ENCODE data around the gene AGER. TPM values are rescaled to one million over a fixed set of nuclear protein-coding genes. Genes with fewer than 3 reads are reported as not detected.

The AGER gene
- total RNA-seq, 2 donors from 2014 or later, result 0.94 to 1.4 TPM

DNA sequence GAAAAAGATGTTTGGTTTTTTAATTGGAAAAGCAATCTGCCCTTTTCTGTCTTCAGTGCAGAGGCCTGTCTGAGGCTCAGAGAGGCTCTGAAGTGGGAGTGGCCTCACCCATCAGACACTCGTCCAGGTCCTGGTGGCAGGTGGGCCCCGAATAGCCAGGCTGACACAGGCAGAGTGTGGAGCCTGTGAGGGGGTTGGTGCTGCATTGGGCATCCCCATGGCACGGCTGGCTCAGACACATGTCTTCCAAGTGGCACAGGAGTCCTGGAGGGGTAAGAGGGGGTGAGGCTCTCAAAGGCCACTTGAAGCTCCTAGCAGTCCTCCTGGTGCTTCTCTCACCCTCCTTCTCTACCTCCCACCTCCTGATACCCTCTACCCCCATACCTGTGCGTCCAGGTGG is 36.0 kb upstream of the AGER start:
- no peaks in the 10 kb centered on the region for H3K36me3 ChIP-seq
- no peak overlapping the region for H3K27ac ChIP-seq
- TF ChIP-seq, protein P1, sequence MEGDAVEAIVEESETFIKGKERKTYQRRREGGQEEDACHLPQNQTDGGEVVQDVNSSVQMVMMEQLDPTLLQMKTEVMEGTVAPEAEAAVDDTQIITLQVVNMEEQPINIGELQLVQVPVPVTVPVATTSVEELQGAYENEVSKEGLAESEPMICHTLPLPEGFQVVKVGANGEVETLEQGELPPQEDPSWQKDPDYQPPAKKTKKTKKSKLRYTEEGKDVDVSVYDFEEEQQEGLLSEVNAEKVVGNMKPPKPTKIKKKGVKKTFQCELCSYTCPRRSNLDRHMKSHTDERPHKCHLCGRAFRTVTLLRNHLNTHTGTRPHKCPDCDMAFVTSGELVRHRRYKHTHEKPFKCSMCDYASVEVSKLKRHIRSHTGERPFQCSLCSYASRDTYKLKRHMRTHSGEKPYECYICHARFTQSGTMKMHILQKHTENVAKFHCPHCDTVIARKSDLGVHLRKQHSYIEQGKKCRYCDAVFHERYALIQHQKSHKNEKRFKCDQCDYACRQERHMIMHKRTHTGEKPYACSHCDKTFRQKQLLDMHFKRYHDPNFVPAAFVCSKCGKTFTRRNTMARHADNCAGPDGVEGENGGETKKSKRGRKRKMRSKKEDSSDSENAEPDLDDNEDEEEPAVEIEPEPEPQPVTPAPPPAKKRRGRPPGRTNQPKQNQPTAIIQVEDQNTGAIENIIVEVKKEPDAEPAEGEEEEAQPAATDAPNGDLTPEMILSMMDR (IDR thresholded peaks at IDR 0.05), result no peak
- DNase-seq (ENCODE audit: low spot score), result no peak
- no peak overlapping the region for H3K4me3 ChIP-seq
- H3K4me1 ChIP-seq, result peaks cover 0 to 5% of the 10 kb centered on the region in 2 donors
- H3K27me3 ChIP-seq, result no peaks in the 10 kb centered on the region
- H3K9me3 ChIP-seq, result no peaks in the 10 kb centered on the region

DNA sequence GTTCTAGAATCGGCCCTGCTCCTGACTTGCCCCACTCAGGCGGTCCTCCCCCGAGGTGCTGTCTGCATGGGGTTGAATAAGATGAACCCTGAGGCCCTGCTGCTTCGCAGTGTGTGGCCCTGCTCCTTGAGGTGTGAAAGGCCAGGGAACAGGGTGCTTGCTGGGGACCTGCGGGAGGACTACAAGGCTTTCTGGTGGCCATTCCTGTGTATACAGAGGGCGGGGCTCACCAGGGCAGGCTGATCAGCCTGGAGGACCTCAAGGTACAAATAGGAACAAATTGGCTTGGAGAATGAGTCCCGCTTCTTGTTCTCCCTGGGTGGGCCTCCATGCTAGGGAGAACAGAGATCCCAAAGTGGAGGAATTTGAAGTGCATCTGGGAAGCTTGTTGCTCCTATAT is 34.1 kb upstream of the AGER start:
- Histone ChIP-seq H3K27me3 (no peaks in the 10 kb centered on the region), H3K36me3 (no peaks in the 10 kb centered on the region), H3K4me1 (peaks cover 0 to 5% of the 10 kb centered on the region in 2 donors), H3K9me3 (no peaks in the 10 kb centered on the region), H3K4me3 (no peak overlapping the region), H3K27ac (no peak overlapping the region)
- TF ChIP-seq, protein P1 (IDR thresholded peaks at IDR 0.05), result no peak
- no peak for DNase-seq (ENCODE audit: low spot score)

DNA sequence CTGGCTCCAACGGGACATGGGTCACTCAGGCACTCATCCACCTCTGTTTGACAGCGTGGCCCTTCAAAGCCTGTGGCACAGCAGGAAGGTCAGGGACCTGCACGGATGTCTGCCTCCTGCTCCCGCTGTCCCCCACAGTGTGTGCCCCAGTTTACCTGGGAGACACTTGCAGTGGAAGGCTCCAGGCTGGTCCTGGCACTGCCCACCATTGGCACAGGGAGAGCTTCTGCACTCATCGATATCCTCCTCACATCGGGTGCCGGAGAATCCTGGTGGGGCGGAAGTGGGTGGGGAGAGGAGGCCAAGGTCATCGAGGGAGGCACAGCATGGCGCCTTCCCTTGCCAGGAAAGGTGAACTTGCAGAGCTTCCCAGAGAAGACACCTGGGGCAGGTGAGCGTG is 32.9 kb upstream of the AGER start:
- Histone ChIP-seq H3K27ac (no peak overlapping the region), H3K4me1 (no peaks in the 10 kb centered on the region), H3K4me3 (no peak overlapping the region), H3K27me3 (no peaks in the 10 kb centered on the region), H3K9me3 (no peaks in the 10 kb centered on the region), H3K36me3 (no peaks in the 10 kb centered on the region)
- TF ChIP-seq, protein P1 (IDR thresholded peaks at IDR 0.05), result no peak
- no peak for DNase-seq (ENCODE audit: low spot score)

DNA sequence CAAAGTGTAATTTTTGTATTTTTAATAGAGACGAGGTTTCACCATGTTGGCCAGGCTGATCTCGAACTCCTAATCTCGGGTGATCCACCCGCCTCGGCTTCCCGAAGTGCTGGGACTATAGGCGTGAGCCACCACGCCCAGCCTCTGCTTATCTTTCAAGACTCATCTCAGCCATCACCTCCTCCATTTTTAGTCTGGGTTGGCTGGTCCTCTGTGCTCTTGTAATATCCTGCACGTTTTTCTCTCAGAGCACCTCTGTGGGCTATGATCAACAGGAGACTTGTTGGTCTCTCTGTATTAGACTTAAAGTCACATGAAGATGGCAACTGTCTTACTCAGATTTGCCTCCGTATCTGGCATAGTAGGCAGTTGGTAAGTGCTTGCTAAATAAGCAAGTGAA is 32.2 kb upstream of the AGER start:
- no peaks in the 10 kb centered on the region for H3K36me3 ChIP-seq
- H3K27me3 ChIP-seq, result no peaks in the 10 kb centered on the region
- DNase-seq (ENCODE audit: low spot score), result no peak
- H3K27ac ChIP-seq, result no peak overlapping the region
- H3K4me1 ChIP-seq, result no peaks in the 10 kb centered on the region
- H3K9me3 ChIP-seq, result no peaks in the 10 kb centered on the region
- no peak overlapping the region for H3K4me3 ChIP-seq
- TF ChIP-seq, protein P1 (IDR thresholded peaks at IDR 0.05), result no peak

DNA sequence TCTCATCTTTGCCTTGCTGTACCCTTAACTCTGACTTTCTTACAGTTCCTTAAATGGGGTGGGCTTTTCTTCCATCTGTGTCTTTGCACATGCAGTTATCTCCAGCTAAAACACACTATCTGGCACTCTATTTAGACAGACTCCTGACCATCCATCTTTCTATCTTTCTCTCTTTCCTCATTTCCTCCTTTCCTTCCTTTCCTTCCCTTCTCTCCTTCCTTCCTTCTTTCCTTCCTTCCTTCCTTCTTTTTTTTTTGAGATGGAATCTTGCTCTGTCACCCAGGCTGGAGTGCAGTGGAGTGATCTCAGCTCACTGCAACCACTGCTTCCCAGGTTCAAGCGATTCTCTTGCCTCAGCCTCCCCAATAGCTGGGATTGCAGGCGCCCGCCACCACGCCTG is 31.6 kb upstream of the AGER start:
- H3K4me3 ChIP-seq, result no peak overlapping the region
- no peaks in the 10 kb centered on the region for H3K4me1 ChIP-seq
- DNase-seq (ENCODE audit: low spot score), result no peak
- no peaks in the 10 kb centered on the region for H3K36me3 ChIP-seq
- H3K27ac ChIP-seq, result no peak overlapping the region
- H3K27me3 ChIP-seq, result no peaks in the 10 kb centered on the region
- TF ChIP-seq, protein P1 (IDR thresholded peaks at IDR 0.05), result no peak
- no peaks in the 10 kb centered on the region for H3K9me3 ChIP-seq

DNA sequence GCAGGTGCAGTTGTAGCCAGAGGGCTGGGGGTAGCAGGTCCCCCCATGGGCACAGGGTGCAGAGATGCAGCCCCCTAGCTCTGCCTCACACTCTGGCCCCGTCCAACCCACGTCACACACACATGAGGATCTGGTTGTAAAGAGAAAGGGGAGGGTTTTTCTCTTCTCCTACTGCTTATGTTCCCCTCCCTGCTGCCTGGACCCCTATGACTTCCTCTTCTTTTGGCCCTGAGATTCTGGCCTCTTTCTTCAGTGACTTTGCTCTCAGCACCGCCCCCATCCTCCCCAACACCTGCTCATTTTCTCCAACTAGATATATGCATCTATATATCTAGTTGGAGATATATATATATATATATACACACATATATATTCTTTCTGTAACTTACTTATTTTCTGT is 30.1 kb upstream of the AGER start:
- Histone ChIP-seq H3K9me3 (no peaks in the 10 kb centered on the region), H3K27ac (no peak overlapping the region), H3K27me3 (no peaks in the 10 kb centered on the region), H3K4me1 (no peaks in the 10 kb centered on the region), H3K4me3 (no peak overlapping the region), H3K36me3 (no peaks in the 10 kb centered on the region)
- DNase-seq (ENCODE audit: low spot score), result no peak
- TF ChIP-seq, protein P1 (IDR thresholded peaks at IDR 0.05), result no peak
